ACC112 (cell line): ENCODE results near the gene BANF2.

Experiments used
- H2AFZ ChIP-seq: fragments of 200-600 bp; sonication (generic); one replicate; pipeline ENCODE4 v1.6.0; 2017; ENCODE audit warnings: antibody characterized with exemption, low read length; ENCODE audit not compliant: unreplicated experiment
- H3K27ac ChIP-seq: fragments of 200-600 bp; sonication (generic); 2 replicates; pipeline ENCODE4 v1.5.1; 2014; ENCODE audit warnings: low read depth, mild to moderate bottlenecking, antibody characterized with exemption, low read length, moderate library complexity
- H3K27me3 ChIP-seq: fragments of 200-600 bp; sonication (generic); 2 replicates; pipeline ENCODE4 v1.6.1; 2014; ENCODE audit warnings: mild to moderate bottlenecking, antibody characterized with exemption, low read length, moderate library complexity, mixed read lengths; ENCODE audit not compliant: insufficient read depth
- H3K36me3 ChIP-seq: fragments of 200-600 bp; sonication (generic); 2 replicates; pipeline ENCODE4 v1.6.1; 2016; ENCODE audit warnings: mild to moderate bottlenecking, antibody characterized with exemption, low read length, moderate library complexity, mixed read lengths; ENCODE audit not compliant: insufficient read depth
- H3K4me1 ChIP-seq: fragments of 200-600 bp; sonication (generic); one replicate; pipeline ENCODE4 v1.6.1; 2016; ENCODE audit warnings: low read length, mixed read lengths; ENCODE audit not compliant: insufficient read depth, unreplicated experiment, control insufficient read depth
- H3K4me3 ChIP-seq: fragments of 200-600 bp; sonication (generic); 2 replicates; pipeline ENCODE4 v1.5.1; 2014; ENCODE audit warnings: mild to moderate bottlenecking, low read depth, low read length
- H3K79me2 ChIP-seq: fragments of 200-600 bp; sonication (generic); one replicate; pipeline ENCODE4 v1.6.0; 2016; ENCODE audit warnings: low read length; ENCODE audit not compliant: control insufficient read depth, unreplicated experiment, insufficient read depth

Gene BANF2

DNA sequence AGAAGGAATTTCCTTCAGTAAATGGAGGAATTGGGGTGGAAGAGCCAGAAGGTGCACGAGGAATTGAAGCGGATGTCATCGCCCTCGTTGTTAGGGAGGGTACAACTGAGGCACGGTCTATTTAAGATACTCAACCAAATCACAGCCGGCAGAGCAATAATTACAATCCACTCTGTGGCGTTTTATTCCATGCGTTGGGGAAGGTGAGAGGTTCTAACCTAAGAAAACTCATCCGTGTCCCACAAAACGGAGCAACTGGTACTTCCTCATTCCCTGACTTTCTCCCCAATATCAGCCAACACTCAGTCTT is 16.9 kb upstream of the BANF2 start:
- H3K79me2 ChIP-seq = peaks cover 40% of the 10 kb centered on the region
- H3K4me3 ChIP-seq = peak overlapping the region; percentile 80
- no peak overlapping the region for H3K27ac ChIP-seq
- peak overlapping the region; percentile 83 for H2AFZ ChIP-seq
- peaks cover 16% of the 10 kb centered on the region for H3K36me3 ChIP-seq
- peaks cover 25% of the 10 kb centered on the region for H3K4me1 ChIP-seq
- peaks cover 42% of the 10 kb centered on the region for H3K27me3 ChIP-seq

- Histone ChIP-seq H3K4me3 (no peak overlapping the region), H3K27me3 (peaks cover 46% of the 10 kb centered on the region), H3K4me1 (peaks cover 22% of the 10 kb centered on the region), H3K27ac (no peak overlapping the region), H3K36me3 (peaks cover 12% of the 10 kb centered on the region), H2AFZ (no peak overlapping the region), H3K79me2 (peaks cover 34% of the 10 kb centered on the region)
Measured at GRCh38 chr20:17683218-17684076, 16.3 kb upstream of the BANF2 start.

DNA sequence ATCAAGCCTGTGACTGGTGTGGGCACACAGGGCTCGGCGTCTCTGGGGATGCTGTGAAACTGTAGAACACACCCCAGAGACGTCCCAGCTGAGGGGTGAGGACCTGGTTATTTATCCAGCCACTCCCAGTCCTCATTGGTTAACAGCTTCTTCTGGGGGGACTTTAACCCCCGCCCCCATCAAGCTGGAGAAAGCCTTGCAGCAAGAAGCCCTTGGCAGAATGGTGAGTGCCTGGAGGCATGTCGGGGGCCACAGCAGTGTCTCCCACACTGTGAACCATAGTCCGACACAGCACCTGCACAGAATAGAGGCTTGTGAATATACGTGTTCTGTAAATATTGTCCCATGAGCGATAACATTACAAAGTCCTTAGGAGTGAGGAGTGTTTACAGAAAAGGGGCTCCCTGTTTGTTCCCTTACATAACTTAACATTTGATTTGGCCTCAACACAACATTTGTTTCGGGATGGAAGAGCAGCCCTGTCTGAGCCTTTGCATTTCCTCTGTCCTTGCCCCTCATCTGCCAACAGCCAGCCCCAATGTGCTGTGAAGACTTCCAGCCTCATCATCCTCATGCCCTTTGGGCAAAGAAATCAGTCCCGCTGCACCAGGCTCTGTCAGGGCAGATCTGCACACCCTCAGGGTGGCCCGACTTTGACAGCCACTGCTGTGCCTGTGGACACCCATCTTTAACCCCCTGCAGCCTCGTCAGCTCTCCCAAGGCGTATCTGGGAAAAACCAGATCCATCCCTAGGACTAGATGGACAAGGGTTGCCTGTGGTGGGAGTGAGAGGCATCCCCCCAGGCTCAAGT is 15.5 kb upstream of the BANF2 start:
- peaks cover 25% of the 10 kb centered on the region for H3K79me2 ChIP-seq
- H3K27ac ChIP-seq = no peak overlapping the region
- peaks cover 6% of the 10 kb centered on the region for H3K36me3 ChIP-seq
- H2AFZ ChIP-seq = no peak overlapping the region
- no peak overlapping the region for H3K4me3 ChIP-seq
- peaks cover 53% of the 10 kb centered on the region for H3K27me3 ChIP-seq
- H3K4me1 ChIP-seq = peaks cover 13% of the 10 kb centered on the region

- Histone ChIP-seq H3K27ac (no peak overlapping the region), H3K36me3 (no peaks in the 10 kb centered on the region), H3K79me2 (peaks cover 16% of the 10 kb centered on the region), H3K4me3 (no peak overlapping the region), H3K27me3 (peaks cover 62% of the 10 kb centered on the region), H2AFZ (no peak overlapping the region), H3K4me1 (peaks cover 4% of the 10 kb centered on the region)
Measured at GRCh38 chr20:17685168-17685567, 14.6 kb upstream of the BANF2 start.

DNA sequence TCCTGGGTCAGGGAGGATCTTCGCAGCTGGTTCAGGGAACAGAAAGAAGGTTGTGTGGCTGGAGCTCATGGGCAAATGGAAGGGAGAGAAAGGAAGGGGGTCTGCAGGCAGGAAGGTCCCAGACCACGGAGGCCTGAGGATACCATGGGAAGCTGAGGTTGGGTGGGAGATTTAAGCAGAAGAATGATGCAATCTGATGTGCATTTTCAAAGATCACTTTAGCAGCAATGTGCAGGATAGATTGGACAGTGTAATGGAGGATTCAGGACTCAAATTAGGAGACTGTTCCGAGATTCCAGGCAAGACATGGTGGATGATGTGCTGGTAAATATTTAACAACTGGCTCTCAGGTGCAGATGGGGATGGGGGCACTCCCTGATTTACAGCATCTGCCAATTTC is 12.0 kb upstream of the BANF2 start:
- Histone ChIP-seq H3K27ac (no peak overlapping the region), H3K36me3 (no peaks in the 10 kb centered on the region), H3K79me2 (no peaks in the 10 kb centered on the region), H3K4me3 (no peak overlapping the region), H2AFZ (no peak overlapping the region), H3K4me1 (peaks cover 2% of the 10 kb centered on the region), H3K27me3 (peaks cover 76% of the 10 kb centered on the region)

DNA sequence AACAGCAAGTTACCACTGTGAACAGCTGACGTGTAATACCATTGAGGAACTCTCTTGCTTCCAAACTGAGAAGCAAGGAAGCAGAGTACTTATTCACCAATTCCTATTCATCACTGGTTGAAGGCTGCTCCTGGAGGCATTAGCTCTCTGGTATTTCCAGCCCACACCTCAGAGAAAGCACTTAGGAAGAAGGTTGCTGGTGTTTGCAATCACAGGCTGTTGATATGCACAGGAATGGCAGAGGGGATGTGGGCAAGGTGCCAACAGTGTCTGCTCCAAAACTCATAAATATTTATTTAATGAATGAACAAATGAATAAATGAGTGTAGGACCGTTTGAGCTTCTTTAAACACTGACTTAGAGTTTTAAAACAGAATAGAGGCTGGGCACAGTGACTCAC is 10.8 kb upstream of the BANF2 start:
- Histone ChIP-seq H3K4me3 (no peak overlapping the region), H2AFZ (no peak overlapping the region), H3K36me3 (no peaks in the 10 kb centered on the region), H3K4me1 (no peaks in the 10 kb centered on the region), H3K27me3 (peaks cover 75% of the 10 kb centered on the region), H3K79me2 (no peaks in the 10 kb centered on the region), H3K27ac (no peak overlapping the region)

DNA sequence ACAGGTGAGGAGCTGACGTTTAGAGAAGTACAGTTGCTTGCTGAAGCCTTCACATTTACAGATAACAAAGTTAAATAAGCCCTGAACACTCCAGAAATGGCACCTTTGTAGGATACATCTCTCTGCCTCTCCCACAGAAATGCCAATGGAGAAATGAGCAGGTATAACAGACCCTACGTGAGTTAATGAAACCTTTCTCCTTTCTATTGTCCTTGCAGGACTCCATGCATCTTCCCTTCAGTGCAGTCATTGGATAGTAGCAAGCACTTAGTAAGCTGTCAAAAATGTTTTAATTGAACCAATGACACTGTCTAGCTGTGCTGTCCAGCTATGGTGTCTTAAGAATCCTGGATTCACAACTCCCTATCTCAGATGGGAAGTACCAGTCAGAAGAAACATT is 9.6 kb upstream of the BANF2 start:
- H3K79me2 ChIP-seq = no peaks in the 10 kb centered on the region
- peaks cover 66% of the 10 kb centered on the region for H3K27me3 ChIP-seq
- H2AFZ ChIP-seq = no peak overlapping the region
- H3K4me1 ChIP-seq = no peaks in the 10 kb centered on the region
- no peak overlapping the region for H3K27ac ChIP-seq
- no peak overlapping the region for H3K4me3 ChIP-seq
- no peaks in the 10 kb centered on the region for H3K36me3 ChIP-seq

DNA sequence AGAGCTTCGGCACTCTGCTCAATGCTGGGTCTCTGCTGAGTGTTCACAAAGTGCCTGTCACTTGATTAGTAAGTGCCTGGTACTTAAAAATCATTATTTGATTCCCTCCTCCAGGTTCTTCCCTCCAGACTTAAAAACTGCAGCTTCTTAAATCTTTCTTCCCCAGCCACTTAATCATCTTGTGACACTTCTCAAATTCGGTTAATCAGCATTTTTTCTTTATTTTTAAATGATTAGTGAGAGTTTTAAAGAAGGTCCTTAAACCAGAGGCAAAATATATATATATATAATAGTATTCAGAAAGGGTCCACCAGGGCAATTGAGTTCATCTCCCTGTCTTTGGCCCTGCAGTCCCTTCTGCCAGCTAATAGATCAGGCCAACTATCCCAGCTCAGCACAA is 8.0 kb upstream of the BANF2 start:
- Histone ChIP-seq H3K4me3 (no peak overlapping the region), H3K79me2 (no peaks in the 10 kb centered on the region), H2AFZ (no peak overlapping the region), H3K4me1 (no peaks in the 10 kb centered on the region), H3K27ac (no peak overlapping the region), H3K27me3 (peaks cover 51% of the 10 kb centered on the region), H3K36me3 (no peaks in the 10 kb centered on the region)

- Histone ChIP-seq H3K4me1 (no peaks in the 10 kb centered on the region), H3K36me3 (no peaks in the 10 kb centered on the region), H3K4me3 (no peak overlapping the region), H3K27me3 (peaks cover 35% of the 10 kb centered on the region), H2AFZ (no peak overlapping the region), H3K79me2 (no peaks in the 10 kb centered on the region), H3K27ac (no peak overlapping the region)
Measured at GRCh38 chr20:17693444-17694001, 6.2 kb upstream of the BANF2 start.

DNA sequence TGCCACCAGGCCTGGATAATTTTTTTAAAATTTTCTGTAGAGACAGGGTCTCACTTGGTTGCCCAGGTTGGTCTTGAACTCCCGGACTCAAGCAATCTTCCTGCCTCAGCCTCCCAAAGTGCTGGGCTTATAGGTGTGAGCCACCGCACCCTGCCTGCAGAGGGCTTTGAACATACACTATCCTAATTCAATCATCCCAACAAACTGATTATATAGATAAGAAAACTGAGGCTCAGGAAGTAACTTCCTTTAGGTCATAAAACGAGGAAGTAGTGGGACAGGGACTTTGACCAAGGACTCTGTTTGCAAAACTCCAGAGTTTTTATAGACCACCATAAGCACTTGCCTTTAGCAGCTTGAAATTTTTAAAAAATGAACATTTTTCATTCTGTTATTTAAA is 5.0 kb upstream of the BANF2 start:
- no peaks in the 10 kb centered on the region for H3K79me2 ChIP-seq
- H3K27ac ChIP-seq = no peak overlapping the region
- H3K27me3 ChIP-seq = peaks cover 24% of the 10 kb centered on the region
- H3K4me1 ChIP-seq = no peaks in the 10 kb centered on the region
- H3K4me3 ChIP-seq = no peak overlapping the region
- no peak overlapping the region for H2AFZ ChIP-seq
- no peaks in the 10 kb centered on the region for H3K36me3 ChIP-seq
